K562 (cell line): Measurements from ENCODE around the gene HAUS5.

Experiments used
- BDP1 ChIP-seq: IDR thresholded peaks from 3 replicates; pipeline ENCODE4 v1.6.1; 2011; ENCODE audit not compliant: insufficient read length, insufficient read depth
- CBX3 ChIP-seq, 2 experiments: IDR thresholded peaks; 1 replicate in 1 of 2; 2 replicates in 1 of 2; pipeline ENCODE4 v1.6.1; 2012; ENCODE audit warnings: inconsistent platforms in 2 of 2, low read length in 2 of 2, borderline replicate concordance in 1 of 2, control low read depth in 1 of 2
- CTCF ChIP-seq, 3 experiments: IDR thresholded peaks in 2 of 3; conservative IDR thresholded peaks in 1 of 3; 2 replicates each; pipeline ENCODE4 v1.5.1; 2011 to 2012; ENCODE audit warnings: low read length in 3 of 3, mild to moderate bottlenecking in 3 of 3, control low read depth in 2 of 3, improper control_type of control experiment in 1 of 3, inconsistent platforms in 1 of 3, low read depth in 1 of 3, mixed read lengths in 1 of 3, moderate library complexity in 1 of 3; ENCODE audit not compliant: insufficient read depth in 2 of 3
- GTF2F1 ChIP-seq: IDR thresholded peaks from 2 replicates; pipeline ENCODE4 v1.6.1; 2011; ENCODE audit warnings: low read depth, low read length, improper control_type of control experiment
- IRF2 ChIP-seq: sonication (generic); formaldehyde crosslinking; IDR thresholded peaks from 2 replicates; pipeline ENCODE4 v1.8.1; 2022; ENCODE audit warnings: mild to moderate bottlenecking, missing genetic modification reagents
- POLR2AphosphoS5 ChIP-seq: IDR thresholded peaks from 2 replicates; pipeline ENCODE4 v1.6.1; 2011; ENCODE audit warnings: mild to moderate bottlenecking, low read depth, low read length, moderate library complexity; ENCODE audit not compliant: control insufficient read depth, insufficient read depth
- RBM39 ChIP-seq: fragments of 200-400 bp; formaldehyde crosslinking; optimal IDR thresholded peaks from 2 replicates; pipeline ENCODE3; 2018; ENCODE audit warnings: low read depth, low read length
- TAF1 ChIP-seq: IDR thresholded peaks from 2 replicates; pipeline ENCODE4 v1.6.1; 2011; ENCODE audit warnings: mild to moderate bottlenecking, low read length, moderate library complexity; ENCODE audit not compliant: insufficient read depth, control insufficient read depth, severe bottlenecking; ENCODE audit errors: extremely low read depth
- ZBTB17 ChIP-seq: fragments of 450-650 bp; formaldehyde crosslinking; IDR thresholded peaks from 2 replicates; pipeline ENCODE4 v1.4.0; 2020; ENCODE audit warnings: mild to moderate bottlenecking
- ZBTB33 ChIP-seq: sonication (generic); formaldehyde crosslinking; IDR thresholded peaks from 2 replicates; pipeline ENCODE4 v1.8.1; 2023; ENCODE audit warnings: mild to moderate bottlenecking, missing genetic modification reagents
- ZFP36 ChIP-seq: fragments of 150-350 bp; IDR thresholded peaks from 2 replicates; pipeline ENCODE4 v1.6.1; 2018; ENCODE audit warnings: low read length, low read depth; ENCODE audit not compliant: partially characterized antibody
- ZNF124 ChIP-seq: sonication (generic); formaldehyde crosslinking; IDR thresholded peaks from 2 replicates; pipeline ENCODE4 v1.8.1; 2022; ENCODE audit warnings: missing genetic modification reagents
- TF ChIP-seq, protein P1 (sequence below): sonication (generic); formaldehyde crosslinking; IDR thresholded peaks from 2 replicates; pipeline ENCODE4 v1.8.1; 2023; ENCODE audit warnings: mild to moderate bottlenecking, missing genetic modification reagents, moderate library complexity

DNA sequence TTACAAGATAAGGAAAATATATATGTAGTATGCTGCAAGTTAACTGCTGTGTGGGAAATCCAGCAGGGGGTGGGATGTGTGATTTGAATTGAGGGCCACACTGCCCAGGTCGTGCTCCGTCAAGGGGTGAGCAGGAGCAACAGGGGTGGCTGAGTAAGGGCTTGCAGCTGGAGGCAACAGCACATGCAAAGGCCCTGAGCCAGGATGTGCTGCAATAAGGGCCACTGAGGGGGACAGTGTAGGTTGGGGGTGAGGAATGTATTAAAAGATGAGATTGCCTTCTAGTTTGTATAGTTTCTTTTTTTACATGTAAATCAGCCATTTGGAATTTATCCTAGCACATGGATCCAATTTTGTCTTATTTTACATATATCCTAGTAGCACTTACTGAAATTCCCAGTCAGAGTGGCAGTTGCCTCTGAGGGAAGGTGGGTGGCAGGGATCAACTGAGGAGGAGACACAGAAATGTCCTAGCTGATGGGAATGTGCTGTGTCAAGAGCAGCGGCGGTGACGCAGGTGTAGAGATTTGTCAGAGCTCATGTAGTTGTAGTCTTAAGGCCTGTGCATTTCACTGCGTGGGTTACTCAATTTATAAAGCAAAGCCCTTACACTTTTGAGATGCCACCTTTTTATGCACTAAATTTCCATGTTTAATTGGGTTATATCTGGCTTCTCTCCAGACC is 10.9 kb downstream of the HAUS5 start:
- no peak for TF ChIP-seq TAF1
- TF ChIP-seq CTCF (IDR thresholded peaks at IDR 0.05 in 2 of 3, conservative IDR thresholded peaks at IDR 0.05 in 1 of 3; ENCODE audit: insufficient read depth in 2 of 3, low read depth in 1 of 3, low read length in 3 of 3) = no peak
- TF ChIP-seq RBM39 = no peak
- no peak for TF ChIP-seq ZFP36
- no peak for TF ChIP-seq BDP1
- TF ChIP-seq ZBTB17 (CRISPR knock-in tag) = no peak
- TF ChIP-seq IRF2 (CRISPR knock-in tag) = no peak
- TF ChIP-seq, protein P1, sequence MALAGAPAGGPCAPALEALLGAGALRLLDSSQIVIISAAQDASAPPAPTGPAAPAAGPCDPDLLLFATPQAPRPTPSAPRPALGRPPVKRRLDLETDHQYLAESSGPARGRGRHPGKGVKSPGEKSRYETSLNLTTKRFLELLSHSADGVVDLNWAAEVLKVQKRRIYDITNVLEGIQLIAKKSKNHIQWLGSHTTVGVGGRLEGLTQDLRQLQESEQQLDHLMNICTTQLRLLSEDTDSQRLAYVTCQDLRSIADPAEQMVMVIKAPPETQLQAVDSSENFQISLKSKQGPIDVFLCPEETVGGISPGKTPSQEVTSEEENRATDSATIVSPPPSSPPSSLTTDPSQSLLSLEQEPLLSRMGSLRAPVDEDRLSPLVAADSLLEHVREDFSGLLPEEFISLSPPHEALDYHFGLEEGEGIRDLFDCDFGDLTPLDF (CRISPR knock-in tag) = no peak
- TF ChIP-seq GTF2F1 = no peak
- no peak for TF ChIP-seq ZNF124 (CRISPR knock-in tag)
- TF ChIP-seq CBX3 (IDR thresholded peaks at IDR 0.05; ENCODE audit: borderline replicate concordance in 1 of 2, low read length in 2 of 2) = no peak
- TF ChIP-seq POLR2AphosphoS5 = no peak
- no peak for TF ChIP-seq ZBTB33 (CRISPR knock-in tag)
